ENCODE data around the gene SPPL3.

Gene SPPL3

DNA sequence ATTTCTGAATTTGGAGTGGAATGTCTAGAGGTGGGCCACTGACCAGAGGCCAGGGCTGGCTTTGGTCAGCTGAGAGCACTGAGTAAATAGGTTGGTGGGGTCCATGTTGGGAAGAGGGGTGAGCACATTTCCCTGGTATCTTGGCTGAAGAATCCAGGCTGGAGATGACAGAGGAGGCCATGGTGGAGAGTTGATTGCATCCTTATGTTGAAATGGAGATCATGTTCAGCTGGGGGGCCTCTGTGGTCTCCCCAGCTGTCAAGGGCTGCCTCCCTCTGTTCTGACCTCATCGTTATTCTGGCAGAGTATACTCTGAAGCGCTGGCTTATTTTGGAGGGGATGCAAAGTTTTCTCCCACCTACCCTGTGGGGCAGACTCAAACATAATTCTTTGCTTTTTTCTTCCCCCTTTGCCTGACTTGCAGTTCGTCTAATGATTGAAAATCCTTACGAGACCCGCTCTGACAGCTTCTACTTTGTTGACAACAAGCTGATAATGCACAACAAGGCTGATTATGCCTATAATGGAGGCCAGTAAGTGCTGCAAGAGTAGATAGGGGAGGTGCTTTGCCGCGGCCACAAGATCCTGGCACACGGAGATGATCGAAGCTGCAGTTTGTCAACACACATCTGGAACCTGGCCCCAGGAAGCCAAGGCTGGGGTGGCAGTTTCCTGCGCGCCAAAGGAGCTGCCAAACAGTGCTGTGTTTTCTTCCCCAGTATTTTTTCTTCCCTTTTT is 184.5 kb downstream of the SPPL3 start:
- no peak for DNase-seq

DNA sequence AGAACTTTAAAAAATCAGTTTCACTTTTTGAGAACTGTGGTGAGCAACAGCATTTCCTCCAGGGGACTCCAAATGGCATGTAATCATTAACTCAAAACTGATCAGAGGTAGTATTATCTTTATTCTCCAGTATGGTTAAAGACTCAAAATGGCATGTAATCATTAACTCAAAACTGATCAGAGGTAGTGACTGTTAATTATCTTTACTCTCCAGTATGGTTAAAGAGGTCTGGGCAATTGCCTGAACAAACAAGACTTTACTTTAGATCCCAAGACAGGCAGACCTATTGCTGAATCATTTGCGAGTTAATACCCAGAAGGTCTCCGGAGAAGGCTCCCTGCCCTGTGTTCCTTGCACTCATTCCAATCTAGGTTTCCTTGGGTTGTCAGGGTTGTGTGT is 185.1 kb downstream of the SPPL3 start:
- DNase-seq: no peak

DNA sequence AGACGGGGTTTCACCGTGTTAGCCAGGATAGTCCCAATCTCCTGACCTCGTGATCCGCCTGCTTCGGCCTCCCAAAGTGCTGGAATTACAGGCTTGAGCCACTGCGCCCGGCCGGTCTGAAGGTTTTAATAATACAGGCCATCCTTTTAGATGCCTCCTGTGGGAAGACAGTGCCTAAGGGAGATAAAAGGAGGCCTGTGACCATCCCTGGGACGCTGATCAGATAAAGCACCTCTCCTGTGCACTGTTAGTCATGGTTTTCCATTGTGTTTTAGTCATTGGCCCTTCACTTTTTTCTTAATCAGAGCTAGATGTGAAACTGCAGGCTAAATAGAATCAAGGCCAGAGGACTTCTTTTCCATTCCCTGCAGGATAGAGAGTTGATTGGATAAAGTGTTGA is 186.1 kb downstream of the SPPL3 start:
- DNase-seq: no peak

DNA sequence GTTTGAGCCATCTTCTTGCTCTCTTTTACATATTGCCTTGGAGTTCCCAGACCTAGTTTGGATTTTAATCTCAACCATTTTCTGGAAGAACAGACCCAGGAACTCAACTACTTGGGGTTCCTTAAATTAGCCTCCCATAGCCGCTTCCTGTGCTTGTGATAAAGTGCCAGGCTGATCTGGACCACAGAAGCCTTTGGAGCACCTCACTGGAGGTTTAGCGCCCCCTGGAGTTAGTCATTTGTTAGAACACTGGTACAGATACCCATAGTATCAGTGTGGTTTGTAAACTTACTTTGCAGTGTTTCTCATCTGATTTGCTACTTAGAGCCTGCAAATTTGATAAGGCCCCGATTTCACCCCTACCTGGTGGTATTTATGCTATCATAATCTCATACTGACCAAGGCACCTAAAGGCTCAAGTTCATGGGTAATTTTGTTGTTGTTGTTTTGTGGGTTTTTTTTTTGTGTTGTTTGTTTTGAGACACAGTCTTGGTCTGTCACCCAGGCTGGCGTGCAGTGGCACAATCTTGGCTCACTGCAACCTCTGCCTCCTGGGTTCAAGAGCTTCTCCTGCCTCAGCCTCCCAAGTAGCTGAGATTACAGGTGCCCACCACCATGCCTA is 190.2 kb downstream of the SPPL3 start:
- DNase-seq: peak; percentile 82 to 85

DNA sequence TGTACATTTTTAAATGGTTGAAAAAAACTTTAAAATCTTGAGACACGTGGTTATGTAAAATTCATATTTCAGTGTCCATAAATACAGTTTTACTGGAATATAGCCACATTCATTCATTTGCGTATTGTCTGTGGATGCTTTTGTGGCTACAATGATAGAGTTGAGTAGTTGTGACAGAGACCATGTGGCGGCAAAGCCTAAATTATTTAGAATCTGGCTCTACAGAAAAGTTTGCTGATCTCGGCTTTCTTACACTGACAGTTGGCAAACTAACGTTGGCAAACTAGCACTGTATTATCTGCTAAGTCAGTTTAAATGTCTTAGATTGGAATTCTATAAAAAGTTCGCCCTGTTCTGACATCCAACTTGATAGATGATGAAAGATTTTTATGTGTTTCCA is 191.5 kb downstream of the SPPL3 start:
- no peak for DNase-seq
